IgD-negative memory B cell (primary cell): ENCODE measurements around the gene RPP21. TPM values are rescaled to one million over a fixed set of nuclear protein-coding genes. Genes with fewer than 3 reads are reported as not detected.
A peak's percentile ranks its signal among the peaks of the same experiment; 100 is the strongest.

Experiments
- H3K27ac Mint-ChIP-seq, 3 donors: one replicate each; pipeline ENCODE4 v1.8.0; 2020 to 2022; ENCODE audit warnings: mild to moderate bottlenecking in 3 of 3, mixed read lengths in 3 of 3, moderate library complexity in 1 of 3
- H3K27me3 Mint-ChIP-seq: one replicate; pipeline ENCODE4 v1.8.0; 2021; ENCODE audit warnings: mixed read lengths
- H3K36me3 Mint-ChIP-seq: one replicate; pipeline ENCODE4 v1.8.0; 2020; ENCODE audit warnings: mild to moderate bottlenecking, mixed read lengths
- H3K4me1 Mint-ChIP-seq, 3 donors: one replicate each; pipeline ENCODE4 v1.8.0; 2020 to 2022; ENCODE audit warnings: mixed read lengths in 3 of 3, mild to moderate bottlenecking in 1 of 3
- H3K4me3 Mint-ChIP-seq, 4 donors: one replicate each; pipeline ENCODE4 v1.8.0; 2020 to 2022; ENCODE audit warnings: mild to moderate bottlenecking in 4 of 4, mixed read lengths in 4 of 4, moderate library complexity in 3 of 4
- H3K9me3 Mint-ChIP-seq, 3 donors: one replicate each; pipeline ENCODE4 v1.8.0; 2020 to 2021; ENCODE audit warnings: mixed read lengths in 3 of 3, mild to moderate bottlenecking in 1 of 3
- polyA plus RNA-seq: library from polyadenylated mRNA; unstranded; fragments of 300-500 nt; fragmentation: Illumina TruSeq; gene quantifications from one replicate; pipeline ENCODE4 v1.2.3, GENCODE V29; 2021

The RPP21 gene
- polyA plus RNA-seq, 1 donor from 2014 or later, result 89.1 TPM

- Mint-ChIP-seq H3K9me3 (no peaks in the 10 kb centered on the region), H3K27me3 (no peaks in the 10 kb centered on the region), H3K4me3 (peak overlapping the region; percentile 87 to 99 (median 95)), H3K4me1 (peaks cover 44 to 50% (median 45%) of the 10 kb centered on the region in 3 donors), H3K27ac (peak overlapping the region; percentile 94 to 99 (median 97)), H3K36me3 (peaks cover 3% of the 10 kb centered on the region)
Observed at GRCh38 chr6:30325150-30325872, 19.6 kb upstream of the RPP21 start.

- peak overlapping the region; percentile 87 to 99 (median 95) for H3K4me3 Mint-ChIP-seq
- no peaks in the 10 kb centered on the region for H3K27me3 Mint-ChIP-seq
- peaks cover 5% of the 10 kb centered on the region for H3K36me3 Mint-ChIP-seq
- peak overlapping the region; percentile 94 to 99 (median 97) for H3K27ac Mint-ChIP-seq
- H3K4me1 Mint-ChIP-seq, result peaks cover 39 to 44% (median 39%) of the 10 kb centered on the region in 3 donors
- H3K9me3 Mint-ChIP-seq, result no peaks in the 10 kb centered on the region
Observed at GRCh38 chr6:30325873-30326525, 19.0 kb upstream of the RPP21 start.

- H3K4me1 Mint-ChIP-seq, result peaks cover 32 to 39% (median 35%) of the 10 kb centered on the region in 3 donors
- H3K36me3 Mint-ChIP-seq, result peaks cover 5% of the 10 kb centered on the region
- peak within 1 kb of the TSS; percentile 87 to 99 (median 95) for H3K4me3 Mint-ChIP-seq
- peak within 1 kb of the TSS; percentile 94 to 99 (median 97) for H3K27ac Mint-ChIP-seq
- no peaks in the 10 kb centered on the region for H3K27me3 Mint-ChIP-seq
- no peaks in the 10 kb centered on the region for H3K9me3 Mint-ChIP-seq
Observed at GRCh38 chr6:30326526-30327231, 18.3 kb upstream of the RPP21 start, which contains the start of gene TRIM39. TSS of gene TRIM39 (plus strand) at chr6:30326927. CDS start at chr6:30329318, 2,391 bp downstream.

GRCh38 chr6:30327232-30327746 lies 17.7 kb upstream of the RPP21 start:
- Mint-ChIP-seq H3K27ac (peak overlapping the region; percentile 94 to 97 (median 96)), H3K4me3 (peak overlapping the region; percentile 87 to 95 (median 92)), H3K9me3 (no peaks in the 10 kb centered on the region), H3K36me3 (peaks cover 5% of the 10 kb centered on the region), H3K27me3 (no peaks in the 10 kb centered on the region), H3K4me1 (peaks cover 26 to 34% (median 32%) of the 10 kb centered on the region in 3 donors)

DNA sequence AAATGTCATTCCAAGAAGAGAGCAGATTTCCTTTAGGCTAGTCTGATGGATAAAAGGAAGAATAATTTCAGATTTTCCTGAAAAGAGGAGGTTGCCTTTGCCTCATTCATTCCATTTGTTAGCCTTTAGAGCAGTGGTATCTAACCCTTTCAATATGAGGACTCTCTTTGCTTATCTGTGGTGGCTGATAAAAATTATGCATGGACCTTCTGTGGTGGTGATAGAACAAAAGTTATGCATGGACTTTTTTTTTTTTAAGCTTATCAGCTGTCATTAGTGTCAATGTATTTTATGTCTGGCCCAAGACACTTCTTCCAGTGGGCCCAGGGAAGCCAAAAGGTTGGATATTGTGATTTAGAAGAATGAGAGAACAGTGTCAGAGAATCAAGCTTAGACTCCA lies 16.6 kb upstream of the RPP21 start:
- H3K27ac Mint-ChIP-seq, result peak overlapping the region in 2 of 3 donors; percentile 94 to 97
- no peaks in the 10 kb centered on the region for H3K27me3 Mint-ChIP-seq
- peaks cover 8% of the 10 kb centered on the region for H3K36me3 Mint-ChIP-seq
- H3K9me3 Mint-ChIP-seq, result no peaks in the 10 kb centered on the region
- peaks cover 20 to 30% (median 27%) of the 10 kb centered on the region in 3 donors for H3K4me1 Mint-ChIP-seq
- H3K4me3 Mint-ChIP-seq, result peak overlapping the region in 3 of 4 donors; percentile 13 to 87 (median 63)

DNA sequence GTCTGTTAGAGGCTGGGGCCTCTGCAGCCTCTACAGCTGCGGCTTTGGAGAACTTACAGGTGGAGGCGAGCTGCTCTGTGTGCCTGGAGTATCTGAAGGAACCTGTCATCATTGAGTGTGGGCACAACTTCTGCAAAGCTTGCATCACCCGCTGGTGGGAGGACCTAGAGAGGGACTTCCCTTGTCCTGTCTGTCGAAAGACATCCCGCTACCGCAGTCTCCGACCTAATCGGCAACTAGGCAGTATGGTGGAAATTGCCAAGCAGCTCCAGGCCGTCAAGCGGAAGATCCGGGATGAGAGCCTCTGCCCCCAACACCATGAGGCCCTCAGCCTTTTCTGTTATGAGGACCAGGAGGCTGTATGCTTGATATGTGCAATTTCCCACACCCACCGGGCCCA lies 15.6 kb upstream of the RPP21 start:
- Mint-ChIP-seq H3K27ac (peak overlapping the region in 2 of 3 donors; percentile 79 to 94), H3K4me1 (peaks cover 17 to 25% (median 24%) of the 10 kb centered on the region in 3 donors), H3K36me3 (peaks cover 10% of the 10 kb centered on the region), H3K4me3 (peak overlapping the region in 2 of 4 donors; percentile 72 to 87), H3K9me3 (no peaks in the 10 kb centered on the region), H3K27me3 (no peaks in the 10 kb centered on the region)

DNA sequence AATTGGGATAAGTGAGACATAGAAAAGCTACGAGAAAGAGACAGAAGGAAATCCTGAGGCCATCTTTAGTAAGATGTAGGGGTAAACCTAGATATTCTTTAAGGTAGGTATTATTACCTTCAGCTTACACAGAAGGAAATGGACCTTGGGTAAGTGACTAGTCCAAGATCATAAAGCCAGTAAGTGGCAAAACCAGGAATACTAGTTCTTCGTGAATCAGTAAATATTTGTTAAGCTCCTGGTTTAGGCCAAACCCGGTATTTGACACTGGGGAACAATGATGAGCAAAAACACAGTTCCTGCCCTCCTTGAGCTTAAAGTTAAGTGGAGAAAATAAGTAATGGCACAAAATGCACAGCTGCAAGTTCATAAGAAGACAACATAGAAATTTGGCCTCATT lies 13.0 kb upstream of the RPP21 start:
- H3K9me3 Mint-ChIP-seq, result no peaks in the 10 kb centered on the region
- H3K4me3 Mint-ChIP-seq, result no peak overlapping the region
- peaks cover 10% of the 10 kb centered on the region for H3K36me3 Mint-ChIP-seq
- H3K27me3 Mint-ChIP-seq, result no peaks in the 10 kb centered on the region
- peaks cover 0 to 13% (median 12%) of the 10 kb centered on the region in 3 donors for H3K4me1 Mint-ChIP-seq
- peak overlapping the region in 1 of 3 donors; percentile 14 for H3K27ac Mint-ChIP-seq

DNA sequence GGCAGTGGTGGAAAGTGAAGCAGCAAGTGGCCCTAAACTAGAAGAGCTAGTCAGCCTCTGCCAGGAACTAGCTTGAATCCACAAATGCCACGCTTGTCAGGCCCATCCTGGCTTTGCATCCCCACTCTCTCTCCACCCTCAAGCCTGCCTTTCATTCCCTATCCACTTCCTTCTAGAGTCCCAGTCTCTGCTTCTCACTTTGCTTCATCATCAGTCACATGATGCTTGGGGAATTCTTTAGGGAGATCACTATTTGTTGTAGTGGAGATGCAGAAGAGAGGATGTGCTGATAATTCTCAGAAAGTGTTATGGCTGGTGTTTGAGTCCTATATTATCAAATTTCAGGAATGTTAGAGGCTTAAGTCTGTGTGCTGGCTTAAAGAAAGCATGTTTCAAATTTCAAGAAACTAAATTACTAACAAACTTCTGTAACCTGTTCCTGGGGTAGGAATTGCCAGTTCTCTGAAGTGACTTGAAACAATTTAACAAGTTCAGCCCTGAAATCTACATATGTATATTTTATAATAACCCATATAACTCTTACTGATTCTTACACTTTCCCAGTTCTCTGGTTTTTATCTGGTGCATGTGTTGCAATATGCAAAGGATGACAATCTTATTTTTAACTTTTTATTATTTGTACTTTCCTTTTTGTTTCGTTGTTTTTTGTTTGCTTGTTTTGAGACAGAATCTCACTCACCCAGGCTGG lies 10.7 kb upstream of the RPP21 start:
- Mint-ChIP-seq H3K9me3 (no peaks in the 10 kb centered on the region), H3K27me3 (no peaks in the 10 kb centered on the region), H3K36me3 (peaks cover 12% of the 10 kb centered on the region), H3K4me3 (no peak overlapping the region), H3K27ac (no peak overlapping the region), H3K4me1 (no peaks in the 10 kb centered on the region)

- H3K9me3 Mint-ChIP-seq, result no peaks in the 10 kb centered on the region
- peaks cover 5% of the 10 kb centered on the region for H3K36me3 Mint-ChIP-seq
- no peaks in the 10 kb centered on the region for H3K27me3 Mint-ChIP-seq
- no peak overlapping the region for H3K4me3 Mint-ChIP-seq
- peaks cover under 1 to 3% (median 1%) of the 10 kb centered on the region in 3 donors for H3K4me1 Mint-ChIP-seq
- no peak overlapping the region for H3K27ac Mint-ChIP-seq
Observed at GRCh38 chr6:30340589-30341054, 4.3 kb upstream of the RPP21 start.

DNA sequence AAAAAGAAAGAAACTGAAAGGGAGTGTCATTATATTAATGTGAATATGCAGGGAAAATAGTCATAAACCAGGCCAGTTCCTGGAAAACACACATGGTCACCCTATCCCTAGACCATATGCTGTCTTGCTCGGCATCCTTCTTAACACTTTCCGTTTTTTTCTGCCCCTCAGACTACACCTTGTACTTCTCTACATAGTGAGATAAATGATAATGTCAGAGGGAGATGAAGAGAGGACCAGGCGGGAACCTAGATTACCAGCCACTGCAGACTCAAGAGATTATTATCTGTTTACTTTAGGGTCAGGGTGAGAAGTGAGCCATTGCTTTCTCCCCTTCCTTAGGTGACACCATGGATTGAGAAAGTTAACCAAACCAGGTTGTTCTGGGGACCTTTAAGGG lies 3.7 kb upstream of the RPP21 start:
- peaks cover 5% of the 10 kb centered on the region for H3K36me3 Mint-ChIP-seq
- peaks cover 3 to 6% (median 5%) of the 10 kb centered on the region in 3 donors for H3K4me1 Mint-ChIP-seq
- H3K4me3 Mint-ChIP-seq, result peak overlapping the region in 1 of 4 donors; percentile 50
- H3K9me3 Mint-ChIP-seq, result no peaks in the 10 kb centered on the region
- H3K27ac Mint-ChIP-seq, result peak overlapping the region in 1 of 3 donors; percentile 37
- H3K27me3 Mint-ChIP-seq, result no peaks in the 10 kb centered on the region

DNA sequence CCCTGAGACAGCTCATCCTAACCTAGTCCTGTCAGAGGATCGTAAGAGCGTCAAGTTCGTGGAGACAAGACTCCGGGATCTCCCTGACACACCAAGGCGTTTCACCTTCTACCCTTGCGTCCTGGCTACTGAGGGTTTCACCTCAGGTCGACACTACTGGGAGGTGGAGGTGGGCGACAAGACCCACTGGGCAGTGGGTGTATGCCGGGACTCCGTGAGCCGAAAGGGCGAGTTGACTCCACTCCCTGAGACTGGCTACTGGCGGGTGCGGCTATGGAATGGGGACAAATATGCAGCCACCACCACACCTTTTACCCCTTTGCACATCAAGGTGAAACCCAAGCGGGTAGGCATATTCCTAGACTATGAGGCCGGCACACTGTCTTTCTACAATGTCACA lies 3.2 kb upstream of the RPP21 start:
- peaks cover 5% of the 10 kb centered on the region for H3K36me3 Mint-ChIP-seq
- peak overlapping the region in 2 of 4 donors; percentile 38 to 50 for H3K4me3 Mint-ChIP-seq
- peaks cover 5 to 6% (median 5%) of the 10 kb centered on the region in 3 donors for H3K4me1 Mint-ChIP-seq
- H3K27ac Mint-ChIP-seq, result peak overlapping the region in 1 of 3 donors; percentile 37
- no peaks in the 10 kb centered on the region for H3K27me3 Mint-ChIP-seq
- H3K9me3 Mint-ChIP-seq, result no peaks in the 10 kb centered on the region

DNA sequence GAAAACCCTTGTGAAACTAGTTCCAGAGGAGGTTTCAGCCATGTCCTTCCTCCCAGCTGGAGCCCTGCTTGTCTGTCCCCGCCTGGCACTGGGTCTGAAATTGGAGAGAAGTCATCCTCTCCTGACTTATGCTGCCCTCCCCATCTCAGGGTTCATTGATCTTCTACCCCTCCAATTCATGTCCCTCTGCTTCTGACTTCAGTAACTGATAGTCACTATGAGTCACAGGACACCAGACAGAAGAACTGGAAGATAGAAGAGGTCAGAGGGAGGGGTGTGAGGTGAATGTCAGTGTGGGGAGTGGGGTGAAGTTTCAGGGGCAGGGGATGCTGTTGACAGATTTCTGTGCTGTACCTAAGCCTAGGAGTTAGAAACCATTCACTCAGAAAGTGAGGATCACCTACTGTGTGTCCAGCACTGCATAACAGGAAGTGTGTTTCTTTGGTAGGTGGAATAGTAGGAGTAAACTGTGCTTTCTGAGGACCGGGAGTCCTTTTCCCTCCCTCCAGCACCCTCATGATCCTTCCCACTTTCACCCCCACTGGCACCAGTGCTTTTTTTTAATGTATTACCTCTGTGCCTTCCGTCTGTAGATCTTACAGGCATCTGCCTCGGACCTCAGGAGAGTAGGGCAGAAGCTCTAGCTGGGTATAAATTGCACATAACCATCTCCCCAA lies 627 bp upstream of the RPP21 start:
- peaks cover 1% of the 10 kb centered on the region for H3K27me3 Mint-ChIP-seq
- no peaks in the 10 kb centered on the region for H3K9me3 Mint-ChIP-seq
- peaks cover 6% of the 10 kb centered on the region for H3K36me3 Mint-ChIP-seq
- H3K4me1 Mint-ChIP-seq, result peaks cover 14 to 16% (median 14%) of the 10 kb centered on the region in 3 donors
- peak overlapping the region; percentile 89 to 98 (median 94) for H3K4me3 Mint-ChIP-seq
- H3K27ac Mint-ChIP-seq, result peak overlapping the region; percentile 10 to 95 (median 89)

- Mint-ChIP-seq H3K36me3 (peaks cover 6% of the 10 kb centered on the region), H3K4me3 (peak overlapping the region; percentile 89 to 98 (median 94)), H3K4me1 (peaks cover 21 to 29% (median 27%) of the 10 kb centered on the region in 3 donors), H3K9me3 (no peaks in the 10 kb centered on the region), H3K27me3 (peaks cover 1% of the 10 kb centered on the region), H3K27ac (peak overlapping the region in 2 of 3 donors; percentile 89 to 94)
Observed at GRCh38 chr6:30345852-30346251, 896 bp downstream of the RPP21 start.
